ENCODE results near the gene TMEM183A.
A peak's percentile ranks its signal among the peaks of the same experiment; 100 is the strongest.
"Not testable (repeated sequence)": the region's sequence is repeated elsewhere in the genome, so short reads cannot be mapped to it uniquely, and the experiment has no call there.

TMEM183A gene

DNA sequence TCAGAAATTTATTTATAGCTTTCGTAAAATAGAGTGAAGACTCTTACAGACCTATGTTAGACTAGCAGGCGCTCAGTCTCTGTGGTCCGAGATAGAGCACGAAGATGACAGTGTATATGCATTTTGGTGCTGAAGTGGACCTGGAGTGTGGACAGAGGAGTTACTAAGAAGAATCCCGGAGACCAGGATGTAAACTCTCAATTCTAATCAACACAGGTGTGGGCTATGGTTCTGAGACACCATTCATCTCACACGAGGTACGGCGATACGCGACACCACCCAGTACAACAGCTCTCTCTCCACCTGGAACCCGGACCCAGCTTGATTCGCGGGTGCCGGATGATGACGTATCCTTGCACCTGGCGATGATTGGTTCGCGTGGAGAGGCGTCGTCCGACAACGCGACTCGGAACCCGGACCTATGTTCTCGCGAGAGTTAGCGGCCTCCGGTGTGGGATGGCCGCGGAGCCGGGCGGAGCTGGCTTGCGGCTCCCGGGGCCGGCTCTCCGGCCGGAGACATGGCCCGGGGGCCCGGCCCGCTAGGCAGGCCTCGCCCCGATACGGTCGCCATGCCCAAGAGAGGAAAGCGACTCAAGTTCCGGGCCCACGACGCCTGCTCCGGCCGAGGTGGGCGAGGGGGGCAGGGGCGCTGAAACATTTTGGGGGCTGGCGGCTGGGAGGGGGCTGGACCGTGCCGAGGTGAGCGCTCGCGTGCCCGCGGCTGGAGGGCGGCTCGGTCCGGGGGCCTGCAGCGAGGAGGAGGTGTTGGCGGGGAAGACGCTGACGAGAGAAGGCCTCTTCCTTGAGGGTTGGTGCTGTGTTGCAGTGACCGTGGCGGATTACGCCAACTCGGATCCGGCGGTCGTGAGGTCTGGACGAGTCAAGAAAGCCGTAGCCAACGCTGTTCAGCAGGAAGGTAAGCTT lies at the start of gene TMEM183A:
Gene TMEM183A, plus strand, starts transcription at position 427 of the 924 bp plus-strand sequence. Its CDS starts 92 bp downstream, at position 519.
- peak; percentile 89 for DNase-seq (ENCODE audit: low spot score)

DNA sequence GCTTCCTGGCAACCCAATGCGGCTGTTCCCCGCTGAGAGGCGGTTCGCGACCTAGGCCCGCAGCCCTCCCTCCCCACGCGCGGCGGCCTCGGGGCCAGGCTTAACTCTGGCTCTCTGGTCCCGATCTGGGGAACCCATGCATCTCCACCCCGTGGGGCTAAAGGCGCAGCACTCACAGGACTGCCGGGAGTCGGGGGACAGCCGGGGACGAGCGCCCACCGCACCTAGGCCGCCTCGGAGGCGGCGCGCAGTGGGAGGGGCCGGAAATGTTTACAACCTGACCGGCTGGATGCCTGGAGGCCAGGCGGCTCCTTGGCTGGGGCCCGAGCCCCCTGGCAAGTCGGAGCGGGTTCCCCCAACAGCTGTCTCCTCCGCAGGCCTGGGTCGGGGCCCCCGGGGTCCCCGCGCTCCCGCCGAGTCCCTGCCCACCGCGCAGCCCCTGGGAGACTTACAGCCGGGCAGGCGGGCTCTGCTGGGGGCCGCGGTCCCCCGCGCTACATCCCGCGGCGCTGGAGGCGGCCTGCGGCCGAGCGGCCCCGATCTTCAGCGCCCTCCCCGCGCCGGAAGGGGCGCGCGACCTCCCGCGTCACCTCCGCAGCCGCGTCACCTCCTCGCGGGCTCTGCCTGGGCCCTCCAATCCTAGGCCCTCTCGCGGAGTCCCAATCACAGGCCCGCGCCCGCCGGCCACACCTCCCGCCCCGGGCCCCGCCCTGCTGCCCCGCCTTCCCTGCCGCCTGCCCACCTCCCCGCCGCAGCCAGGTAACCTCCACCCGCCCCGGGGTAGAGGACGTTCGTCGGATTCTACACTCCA lies 49.2 kb upstream of the TMEM183A start, which contains the start of gene ADIPOR1:
Gene ADIPOR1, minus strand, starts transcription at position 580 of the 811 bp plus-strand sequence. CDS start 7,242 bp downstream, outside the sequence.
- peak; percentile 99 for DNase-seq (ENCODE audit: low spot score)

DNA sequence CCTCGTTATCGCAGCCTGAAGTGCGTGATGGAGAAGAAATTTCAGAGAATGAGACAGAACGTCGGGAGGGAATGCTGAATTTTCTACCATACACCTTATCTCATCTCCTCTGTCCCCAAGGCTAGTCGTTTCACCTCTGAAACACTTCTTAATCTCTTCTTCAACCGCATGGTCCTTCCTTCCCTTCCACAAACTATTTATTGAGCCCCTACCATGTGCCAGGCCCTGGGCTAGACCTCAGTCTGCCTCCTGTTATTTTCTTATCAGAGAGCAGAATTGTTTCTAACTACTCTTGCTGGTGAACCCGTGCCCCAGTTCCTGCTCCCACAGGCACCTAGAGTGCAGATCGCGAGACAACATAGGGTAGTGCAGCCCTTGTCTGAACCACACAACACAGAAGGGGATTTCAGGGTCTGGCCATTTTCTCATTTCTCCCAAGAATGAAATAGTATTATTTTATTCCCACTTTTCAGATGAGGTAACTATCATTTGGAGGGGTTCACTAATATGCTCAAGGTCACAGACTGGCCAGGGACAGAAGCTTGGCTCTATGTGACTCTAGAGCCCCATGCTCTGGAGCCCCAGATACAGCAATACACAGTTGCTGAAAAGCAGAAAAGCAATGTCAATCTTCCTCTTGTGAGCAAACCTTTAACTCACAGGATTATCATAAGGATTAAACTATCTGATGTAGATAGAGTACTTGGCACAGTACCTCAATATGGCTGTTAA lies 48.5 kb upstream of the TMEM183A start:
- peak; percentile 23 for DNase-seq (ENCODE audit: low spot score)

DNA sequence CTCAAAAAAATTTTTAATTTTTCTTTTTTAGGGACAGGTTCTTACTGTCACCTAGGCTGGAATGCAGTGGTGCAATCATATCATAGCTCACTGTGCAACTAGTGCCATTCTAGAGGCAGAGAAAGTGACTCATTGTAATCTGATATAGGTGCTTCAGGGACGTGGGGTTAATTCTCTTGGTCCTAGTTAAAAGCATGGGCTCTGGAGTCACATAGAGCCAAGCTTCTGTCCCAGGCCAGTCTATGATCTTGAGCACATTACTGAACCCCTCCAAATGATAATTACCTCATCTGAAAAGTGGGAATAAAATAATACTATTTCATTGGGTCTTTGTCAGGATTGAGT lies 47.9 kb upstream of the TMEM183A start:
- no peak for DNase-seq (ENCODE audit: low spot score)

DNA sequence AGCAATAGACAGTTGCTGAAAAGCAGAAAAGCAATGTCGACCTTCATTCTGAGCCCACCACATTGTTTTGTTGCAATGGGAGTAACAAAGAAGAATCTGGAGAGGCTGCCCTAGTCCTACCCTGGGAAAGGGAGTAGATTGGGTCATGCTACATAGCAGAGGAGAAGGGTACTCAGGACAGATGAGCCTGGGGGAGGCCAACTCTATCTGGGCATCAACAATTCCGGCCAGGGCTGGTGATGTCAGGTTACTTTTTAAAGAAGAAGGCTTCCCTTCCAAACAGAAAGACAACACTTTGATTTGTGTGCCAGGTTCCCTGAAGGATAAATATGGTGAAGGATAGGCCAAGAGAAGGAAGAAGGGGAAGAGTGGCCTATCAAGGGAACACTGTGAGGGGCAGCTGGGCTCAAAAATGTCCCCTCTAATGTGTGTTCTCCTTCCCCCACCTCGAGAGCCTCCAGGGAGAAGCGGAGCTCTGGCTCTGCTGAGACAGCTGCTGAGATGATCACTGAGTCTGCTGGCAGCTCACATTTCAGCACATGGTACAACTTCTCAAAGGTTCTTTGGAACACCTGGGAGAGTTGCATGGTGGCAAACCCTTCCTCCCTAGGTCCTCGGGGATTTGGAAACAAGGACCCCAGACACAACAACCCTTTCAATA lies 45.8 kb upstream of the TMEM183A start:
- no peak for DNase-seq (ENCODE audit: low spot score)

DNA sequence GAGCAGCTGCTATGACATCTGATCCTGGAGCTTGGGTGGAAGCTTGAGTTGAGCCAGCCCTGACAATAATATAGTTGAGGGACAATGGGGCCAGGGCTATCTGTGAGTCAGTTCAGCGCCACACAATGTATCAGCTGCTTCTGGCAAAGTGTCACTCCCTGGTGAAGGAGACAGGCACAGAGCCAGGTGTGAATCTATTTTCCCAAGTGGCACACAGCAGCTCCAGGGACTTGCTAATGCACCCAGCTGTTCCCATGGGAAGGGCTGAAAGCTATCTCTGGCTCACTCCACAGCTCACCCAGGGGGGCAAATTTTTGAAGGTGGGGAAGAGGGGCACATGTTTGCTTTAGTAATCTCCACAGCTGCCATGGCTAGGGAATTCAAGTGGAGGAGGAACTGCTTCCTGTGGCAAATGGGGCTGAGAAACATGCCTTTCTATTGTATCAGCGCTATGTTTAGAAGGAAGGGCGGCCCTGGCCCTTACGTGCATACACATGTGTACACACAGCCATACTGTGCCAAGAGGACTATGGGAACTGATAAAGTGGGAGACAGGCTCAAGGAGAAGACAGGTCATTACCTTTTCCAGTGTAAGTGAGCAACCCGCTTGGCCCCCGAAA lies 42.3 kb upstream of the TMEM183A start:
- DNase-seq (ENCODE audit: low spot score): no peak

DNA sequence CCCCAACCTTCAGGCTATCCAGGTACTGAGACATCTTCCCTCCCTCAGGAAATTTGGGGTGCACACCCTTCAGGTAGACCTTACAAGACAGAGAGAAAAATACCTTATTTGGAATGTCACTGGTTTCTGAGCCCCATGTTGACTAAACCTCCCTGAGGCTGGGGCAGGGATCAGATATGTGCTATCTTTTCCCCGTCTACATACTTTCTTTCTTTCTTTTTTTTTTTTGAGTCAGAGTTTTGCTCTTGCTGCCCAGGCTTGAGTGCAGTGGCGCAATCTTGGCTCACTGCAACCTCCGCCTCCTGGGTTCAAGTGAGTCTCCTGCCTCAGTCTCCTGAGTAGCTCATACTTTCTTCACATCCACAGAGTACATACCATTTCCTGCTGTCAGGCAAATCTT lies 41.8 kb upstream of the TMEM183A start:
- DNase-seq (ENCODE audit: low spot score): no peak

GRCh38 chr1:202966006-202966898 lies 40.9 kb upstream of the TMEM183A start:
- no peak for DNase-seq (ENCODE audit: low spot score)

- DNase-seq (ENCODE audit: low spot score): peak; percentile 39
Measured at GRCh38 chr1:202967684-202968281, 39.4 kb upstream of the TMEM183A start.

GRCh38 chr1:202968351-202968750 lies 38.8 kb upstream of the TMEM183A start:
- DNase-seq (ENCODE audit: low spot score): no peak

DNA sequence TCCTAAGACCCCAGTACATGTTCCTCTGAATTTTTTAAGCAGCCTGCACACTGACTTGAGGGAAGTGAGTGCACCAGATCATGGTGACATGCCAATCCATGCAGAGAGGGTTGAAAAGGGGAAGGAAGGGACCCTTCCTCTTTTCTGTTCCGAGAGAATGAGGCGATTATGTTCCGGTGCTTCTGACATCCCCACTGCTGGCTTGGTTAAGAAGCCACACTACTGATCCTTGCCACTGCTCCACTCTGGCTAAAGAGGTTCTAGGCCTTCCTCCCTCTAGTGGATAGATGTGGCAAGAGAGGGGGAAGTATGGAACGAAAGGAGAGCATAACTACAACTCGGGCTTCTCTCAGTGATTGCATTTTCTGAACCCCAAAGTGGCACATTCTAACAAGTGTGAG lies 38.3 kb upstream of the TMEM183A start:
- DNase-seq (ENCODE audit: low spot score): peak; percentile 79

DNA sequence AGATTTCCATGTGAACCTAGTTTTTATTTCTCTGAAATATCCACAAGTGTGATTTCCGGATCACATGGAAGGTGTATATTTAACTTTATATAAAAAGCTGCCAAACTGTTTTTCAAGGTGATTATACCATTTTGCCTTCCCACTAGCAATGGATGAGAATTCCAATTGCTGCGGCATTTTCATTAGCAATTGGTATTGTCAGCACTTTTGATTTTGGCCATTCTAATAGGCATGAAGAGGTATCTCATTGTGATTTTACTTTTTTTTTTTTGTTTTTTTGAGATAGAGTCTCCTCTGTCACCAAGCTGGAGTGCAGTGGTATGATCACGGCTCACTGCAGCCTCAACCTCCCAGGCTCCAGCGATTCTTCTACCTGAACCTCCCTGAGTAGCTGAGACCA lies 35.1 kb upstream of the TMEM183A start:
- no peak for DNase-seq (ENCODE audit: low spot score)

- no peak for DNase-seq (ENCODE audit: low spot score)
Measured at GRCh38 chr1:202974856-202975255, 32.3 kb upstream of the TMEM183A start.

- no peak for DNase-seq (ENCODE audit: low spot score)
Measured at GRCh38 chr1:202976633-202977032, 30.5 kb upstream of the TMEM183A start.

GRCh38 chr1:202979459-202979858 lies 27.7 kb upstream of the TMEM183A start:
- DNase-seq (ENCODE audit: low spot score): no peak

GRCh38 chr1:202981939-202982338 lies 25.2 kb upstream of the TMEM183A start:
- no peak for DNase-seq (ENCODE audit: low spot score)

- DNase-seq (ENCODE audit: low spot score): no peak
Measured at GRCh38 chr1:202982715-202983430, 24.3 kb upstream of the TMEM183A start.

DNA sequence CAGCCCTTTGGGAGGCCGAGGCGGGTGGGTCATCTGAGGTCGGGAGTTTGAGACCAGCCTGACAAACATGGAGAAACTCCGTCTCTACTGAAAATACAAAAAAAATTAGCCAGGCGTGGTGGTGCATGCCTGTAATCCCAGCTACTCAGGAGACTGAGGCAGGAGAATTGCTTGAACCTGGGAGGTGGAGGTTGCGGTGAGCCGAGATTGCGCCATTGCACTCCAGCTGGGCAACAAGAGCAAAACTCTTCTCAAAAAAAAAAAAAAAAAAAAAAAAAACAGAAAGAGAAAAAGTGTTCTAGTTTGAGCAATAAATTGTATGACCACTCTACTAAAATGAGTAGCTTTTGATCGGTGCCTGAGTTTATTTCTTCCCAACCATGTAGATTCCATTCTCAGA lies 21.1 kb upstream of the TMEM183A start:
- not testable (repeated sequence) for DNase-seq (ENCODE audit: low spot score)

- DNase-seq (ENCODE audit: low spot score): no peak
Measured at GRCh38 chr1:202987255-202987654, 19.9 kb upstream of the TMEM183A start.

Measured in germinal center (tissue), 1 donor.